Ovary (tissue), 9 donors: ENCODE results near the gene GFRA3. TPM values are rescaled to one million over a fixed set of nuclear protein-coding genes. Genes with fewer than 3 reads are reported as not detected.
"Not testable (repeated sequence)": the region's sequence is repeated elsewhere in the genome, so short reads cannot be mapped to it uniquely, and the experiment has no call there.

Experiments used
- DNase-seq, 5 donors: peaks; one replicate each; pipeline ENCODE4 v3.0.0-alpha.2; 2019 to 2020
- H3K27ac ChIP-seq, 2 donors: fragments of 200-600 bp; one replicate each; pipeline versions ENCODE4 v1.5.1 to v1.8.0; 2019 to 2022
- H3K27me3 ChIP-seq: fragments of 200-600 bp; one replicate; pipeline ENCODE4 v1.8.0; 2022
- H3K36me3 ChIP-seq: fragments of 200-600 bp; sonication (generic); one replicate; pipeline ENCODE4 v1.5.1; 2019
- H3K4me1 ChIP-seq: one replicate; pipeline ENCODE4 v1.8.1; 2013; ENCODE audit warnings: mild to moderate bottlenecking, moderate library complexity; ENCODE audit not compliant: insufficient read depth
- H3K4me3 ChIP-seq: fragments of 200-600 bp; sonication (generic); one replicate; pipeline ENCODE4 v1.5.1; 2017
- H3K9me3 ChIP-seq, 2 donors: fragments of 200-600 bp in 1 of 2; sonication (generic) in 1 of 2; one replicate each; pipeline versions ENCODE4 v1.5.1 to v1.8.1; 2013 to 2019; ENCODE audit warnings: mild to moderate bottlenecking in 1 of 2, moderate library complexity in 1 of 2
- CTCF ChIP-seq, 3 donors: fragments of 450-650 bp in 2 of 3; fragments of 200-600 bp in 1 of 3; IDR thresholded peaks; one replicate each; pipeline versions ENCODE4 v1.5.1 to v1.8.0; 2016 to 2022; ENCODE audit warnings: antibody characterized with exemption in 3 of 3, mild to moderate bottlenecking in 1 of 3
- EP300 ChIP-seq: sonication (generic); formaldehyde crosslinking; IDR thresholded peaks from one replicate; pipeline ENCODE4 v1.6.1; 2017; ENCODE audit warnings: antibody characterized with exemption
- POLR2A ChIP-seq: fragments of 450-650 bp; IDR thresholded peaks from one replicate; pipeline ENCODE4 v1.6.1; 2017; ENCODE audit warnings: antibody characterized with exemption, mild to moderate bottlenecking, moderate library complexity
- WGBS, 3 donors: extraction: QIAGEN DNeasy Blood & Tissue Kit in 1 of 3; methylation state at CpG; one replicate each; pipeline versions ENCODE4 v1.1.5 to v1.1.7; 2013 to 2017; 5-methylcytosine and 5-hydroxymethylcytosine counted together
- intact Hi-C, 4 donors: fragments of 100-400 bp; cut with DNase I; formaldehyde crosslinking; loops; one replicate each; pipeline versions ENCODE4 v1.11.0 to v1.15.1; 2022 to 2023
- polyA plus RNA-seq, 2 donors: library from polyadenylated mRNA; stranded (reverse); fragments of 200-250 nt in 1 of 2; fragments of 350-450 nt in 1 of 2; fragmentation: Illumina TruSeq in 1 of 2; extraction: RNeasy Lipid Tissue Mini Kit (QIAGEN cat#74804) in 1 of 2; gene quantifications; one replicate each; pipeline ENCODE4 v1.2.3, GENCODE V29; 2013 to 2014
- total RNA-seq, 7 donors: library from RNA; depleted of rRNA in 2 of 7; stranded (reverse); fragments of >200 nt in 2 of 7; fragmentation: NEBNext Ultra II Directional in 3 of 7; extraction: Animal tissue kit (Norgen Biotek cat#: 25700) in 3 of 7; gene quantifications; one replicate each; pipeline versions ENCODE4 v1.1.0 to v1.2.4, GENCODE V29; 2016 to 2023
- donor health status: DM: no; HTN: no; CAD: no; lungs with moderate emphysema.
- donor health status: DM: no; HTN: no; CAD: no.
- donor health status: Bipolar disorder and iron deficiency.
- donor health status: DM: yes; HTN: yes; CAD: no.
- donor health status: DM: no; HTN: no; CAD: no.
- donor health status: DM: yes; HTN: yes; CAD: no.

The GFRA3 gene
- total and polyA plus RNA-seq, 9 donors, result 0.18 to 2.5 (median 0.38) TPM; not detected in 2

GRCh38 chr5:138263581-138263980, 10.8 kb downstream of the GFRA3 start:
- Histone ChIP-seq H3K36me3 (no peaks in the 10 kb centered on the region), H3K27me3 (no peaks in the 10 kb centered on the region), H3K9me3 (no peaks in the 10 kb centered on the region), H3K4me1 (no peaks in the 10 kb centered on the region), H3K4me3 (no peak overlapping the region), H3K27ac (no peak overlapping the region)
- DNase-seq, result no peak
- TF ChIP-seq CTCF (IDR thresholded peaks at IDR 0.05) (no peak), POLR2A (no peak), EP300 (no peak)
- 72 to 80% (median 75%) methylated on average over 3 of the region's 3 CpGs for WGBS, 3 donors
- intact Hi-C loops, result no loop called here

GRCh38 chr5:138258704-138259292, 15.6 kb downstream of the GFRA3 start:
- H3K27ac ChIP-seq, result no peak overlapping the region
- H3K4me1 ChIP-seq, result no peaks in the 10 kb centered on the region
- H3K4me3 ChIP-seq, result no peak overlapping the region
- no peaks in the 10 kb centered on the region for H3K9me3 ChIP-seq
- intact Hi-C loops, result no loop called here
- no peak for DNase-seq
- H3K27me3 ChIP-seq, result no peaks in the 10 kb centered on the region
- no peaks in the 10 kb centered on the region for H3K36me3 ChIP-seq
- WGBS, 3 donors, result 73 to 82% (median 77%) methylated on average over 4 of the region's 4 CpGs
- no peak for TF ChIP-seq POLR2A
- TF ChIP-seq CTCF (IDR thresholded peaks at IDR 0.05), result no peak
- no peak for TF ChIP-seq EP300

- H3K27ac ChIP-seq, result no peak overlapping the region
- 53 to 60% (median 59%) methylated on average over 29 of the region's 29 CpGs for WGBS, 3 donors
- intact Hi-C loops, result no loop called here
- no peak overlapping the region for H3K4me3 ChIP-seq
- no peaks in the 10 kb centered on the region for H3K9me3 ChIP-seq
- H3K4me1 ChIP-seq, result no peaks in the 10 kb centered on the region
- H3K27me3 ChIP-seq, result no peaks in the 10 kb centered on the region
- TF ChIP-seq POLR2A (no peak), EP300 (no peak), CTCF (IDR thresholded peaks at IDR 0.05) (no peak)
- DNase-seq, result no peak
- no peaks in the 10 kb centered on the region for H3K36me3 ChIP-seq
These were observed 16.8 kb downstream of the GFRA3 start for GRCh38 chr5:138257583-138257982.

GRCh38 chr5:138252944-138253343, 21.5 kb downstream of the GFRA3 start:
- intact Hi-C loops, result no loop called here
- H3K27ac ChIP-seq, result no peak overlapping the region
- no peaks in the 10 kb centered on the region for H3K4me1 ChIP-seq
- no peak for DNase-seq
- no peak overlapping the region for H3K4me3 ChIP-seq
- H3K36me3 ChIP-seq, result no peaks in the 10 kb centered on the region
- no peak for TF ChIP-seq POLR2A
- no peak for TF ChIP-seq EP300
- TF ChIP-seq CTCF (IDR thresholded peaks at IDR 0.05), result no peak
- WGBS, 3 donors, result 82 to 95% (median 83%) methylated on average over 3 of the region's 3 CpGs
- no peaks in the 10 kb centered on the region for H3K9me3 ChIP-seq
- no peaks in the 10 kb centered on the region for H3K27me3 ChIP-seq

GRCh38 chr5:138247800-138248199, 26.6 kb downstream of the GFRA3 start:
- H3K27ac ChIP-seq, DNase-seq, H3K4me1 ChIP-seq, H3K9me3 ChIP-seq, intact Hi-C loops, H3K36me3 ChIP-seq, H3K4me3 ChIP-seq, H3K27me3 ChIP-seq: not testable (repeated sequence)
- WGBS, 3 donors, result 56 to 77% (median 60%) methylated on average over 2 of the region's 2 CpGs
